Measurements from ENCODE around the gene CACNA1S. TPM values are rescaled to one million over a fixed set of nuclear protein-coding genes. Genes with fewer than 3 reads are reported as not detected.

CACNA1S gene
- total and polyA plus RNA-seq, 4 donors = 0.16 to 0.33 (median 0.21) TPM

DNA sequence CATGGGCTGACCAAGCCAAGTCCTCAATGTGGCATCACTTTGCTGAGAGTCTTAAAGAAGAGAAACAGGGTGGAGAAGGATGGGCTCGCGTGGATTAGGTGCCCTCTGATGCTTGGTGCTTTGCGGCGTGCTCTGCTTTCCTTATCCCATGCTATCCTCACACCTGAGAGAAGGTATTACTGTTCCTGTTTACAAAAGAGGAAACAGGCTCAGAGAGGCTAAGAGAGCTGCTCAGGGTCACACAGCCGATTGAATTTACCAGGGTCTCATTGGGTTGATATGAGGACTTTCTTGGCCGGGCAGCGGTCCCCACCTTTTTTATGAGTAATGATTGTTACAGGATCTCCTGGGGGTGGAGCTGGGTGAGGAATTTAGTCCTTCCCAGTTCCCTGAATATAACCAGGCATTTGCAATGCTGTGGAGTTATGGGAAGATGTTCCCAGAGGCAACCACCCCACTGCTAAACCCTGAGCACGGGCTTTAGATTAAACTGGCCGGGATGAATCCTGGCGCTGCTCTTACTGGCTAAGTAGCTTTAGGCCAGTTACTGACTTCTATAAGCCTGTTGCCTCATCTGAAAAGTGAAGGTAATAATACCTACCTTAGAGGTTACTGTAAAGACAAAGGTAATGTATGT, 10.2 kb upstream of the CACNA1S start:
- no peak overlapping the region for H3K27ac ChIP-seq (ENCODE audit: low read depth, low read length)
- WGBS (ENCODE audit: insufficient coverage) = 86% methylated on average over 6 of the region's 10 CpGs
- no peaks in the 10 kb centered on the region for H3K36me3 ChIP-seq (ENCODE audit: control insufficient read depth, insufficient read depth, low read length)
- peaks cover 3% of the 10 kb centered on the region for H3K27me3 ChIP-seq (ENCODE audit: control insufficient read depth, insufficient read depth, low read length)
- peaks cover 13% of the 10 kb centered on the region for H3K4me1 ChIP-seq (ENCODE audit: control insufficient read depth, insufficient read depth, low read length)
- H3K4me3 ChIP-seq (ENCODE audit: low read depth, low read length) = no peak overlapping the region
- no peaks in the 10 kb centered on the region for H3K9me3 ChIP-seq (ENCODE audit: control insufficient read depth, insufficient read depth, low read length)
- DNase-seq (ENCODE audit: low read depth in 4 of 6, low spot score in 6 of 6) = no peak

GRCh38 chr1:201119206-201120197, 7.3 kb upstream of the CACNA1S start:
- DNase-seq (ENCODE audit: low read depth in 4 of 6, low spot score in 6 of 6) = peak in 2 of 6 donors; percentile 63 to 69
- H3K4me3 ChIP-seq (ENCODE audit: low read depth, low read length) = no peak overlapping the region
- 26% methylated on average over 10 of the region's 14 CpGs for WGBS (ENCODE audit: insufficient coverage)

DNA sequence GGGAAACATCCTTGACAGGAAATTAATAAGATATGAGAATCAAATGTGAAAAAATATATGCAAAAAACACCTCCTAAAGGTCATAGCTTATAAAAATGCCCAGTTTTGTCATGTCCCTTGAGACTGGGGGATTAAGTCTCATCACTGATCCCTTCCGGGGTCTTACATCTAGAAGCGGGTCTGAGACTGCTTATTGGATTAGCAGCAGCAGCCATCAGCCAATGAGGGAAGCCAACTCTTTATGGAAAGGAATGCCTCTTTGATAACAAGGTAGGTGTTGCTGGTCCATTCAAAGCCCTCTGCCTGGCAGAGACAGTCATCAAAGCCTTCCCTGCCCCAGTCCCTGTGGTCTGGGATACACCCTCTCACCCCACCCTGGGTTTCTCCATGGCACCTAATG, 3.9 kb upstream of the CACNA1S start:
- H3K9me3 ChIP-seq (ENCODE audit: control insufficient read depth, insufficient read depth, low read length) = no peaks in the 10 kb centered on the region
- no peaks in the 10 kb centered on the region for H3K27me3 ChIP-seq (ENCODE audit: control insufficient read depth, insufficient read depth, low read length)
- H3K27ac ChIP-seq (ENCODE audit: low read depth, low read length) = no peak overlapping the region
- no peak for DNase-seq (ENCODE audit: low read depth in 4 of 6, low spot score in 6 of 6)
- H3K4me3 ChIP-seq (ENCODE audit: low read depth, low read length) = no peak overlapping the region
- H3K36me3 ChIP-seq (ENCODE audit: control insufficient read depth, insufficient read depth, low read length) = no peaks in the 10 kb centered on the region
- WGBS (ENCODE audit: insufficient coverage) = 73% methylated on average over 2 of the region's 2 CpGs
- H3K4me1 ChIP-seq (ENCODE audit: control insufficient read depth, insufficient read depth, low read length) = peaks cover 32% of the 10 kb centered on the region

More at GRCh38 chr1:201119206-201120197, 7.3 kb upstream of the CACNA1S start:
- Histone ChIP-seq H3K36me3 (ENCODE audit: control insufficient read depth, insufficient read depth, low read length) (no peaks in the 10 kb centered on the region), H3K27me3 (ENCODE audit: control insufficient read depth, insufficient read depth, low read length) (no peaks in the 10 kb centered on the region), H3K27ac (ENCODE audit: low read depth, low read length) (no peak overlapping the region), H3K4me1 (ENCODE audit: control insufficient read depth, insufficient read depth, low read length) (peaks cover 19% of the 10 kb centered on the region), H3K9me3 (ENCODE audit: control insufficient read depth, insufficient read depth, low read length) (no peaks in the 10 kb centered on the region)

- 95% methylated on average over 25 of the region's 25 CpGs for WGBS (ENCODE audit: insufficient coverage)
Measured at GRCh38 chr1:201115390-201115937, 3.2 kb upstream of the CACNA1S start.

DNA sequence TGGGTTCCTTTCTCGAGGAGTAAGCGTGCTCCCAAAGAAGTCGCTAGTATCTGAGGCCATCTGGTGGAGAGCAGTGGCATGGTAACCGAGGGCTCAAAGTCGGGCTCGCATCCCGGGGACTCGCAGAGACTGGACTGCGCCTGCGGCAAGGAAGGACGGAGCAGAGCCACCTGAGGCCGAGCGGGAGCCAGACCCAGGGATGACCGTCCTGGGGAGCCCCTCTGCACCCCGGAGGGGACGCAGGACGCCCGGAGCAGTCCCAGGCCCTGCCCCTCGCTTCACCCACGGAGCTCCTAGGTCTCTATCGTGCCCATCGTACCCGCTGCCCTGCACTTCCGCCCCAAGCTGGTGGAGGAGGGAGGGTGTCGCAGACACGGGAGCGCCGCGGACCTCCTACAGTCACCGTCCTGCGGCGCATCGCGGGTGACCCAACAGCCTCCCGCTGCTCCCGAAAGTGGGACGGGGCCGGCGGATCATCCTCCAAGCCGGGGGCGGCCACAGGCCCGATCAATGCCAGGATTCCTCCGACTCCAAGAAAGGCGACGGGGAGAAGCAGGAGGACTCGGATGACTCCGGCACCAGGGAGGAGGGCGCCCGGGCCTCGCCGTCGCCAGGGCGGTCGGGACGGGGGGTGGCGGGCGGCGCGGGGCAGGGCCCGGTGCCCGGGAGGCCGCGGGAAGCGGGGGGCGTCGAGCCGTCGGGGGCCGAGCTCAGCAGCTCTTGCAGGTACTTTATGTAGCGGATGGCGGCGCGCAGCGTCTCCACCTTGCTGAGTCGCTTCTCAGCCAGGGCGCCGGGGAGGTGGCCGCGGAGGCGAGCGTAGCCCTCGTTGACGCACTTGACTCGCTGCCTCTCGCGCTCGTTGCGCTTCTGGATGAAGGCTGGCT, 2.3 kb upstream of the CACNA1S start:
- Histone ChIP-seq H3K4me3 (ENCODE audit: low read depth, low read length) (peak overlapping the region; percentile 78), H3K9me3 (ENCODE audit: control insufficient read depth, insufficient read depth, low read length) (no peaks in the 10 kb centered on the region), H3K27ac (ENCODE audit: low read depth, low read length) (peak overlapping the region; percentile 73), H3K27me3 (ENCODE audit: control insufficient read depth, insufficient read depth, low read length) (no peaks in the 10 kb centered on the region), H3K4me1 (ENCODE audit: control insufficient read depth, insufficient read depth, low read length) (peaks cover 25% of the 10 kb centered on the region), H3K36me3 (ENCODE audit: control insufficient read depth, insufficient read depth, low read length) (no peaks in the 10 kb centered on the region)
- WGBS (ENCODE audit: insufficient coverage) = under 1% methylated on average over 88 of the region's 88 CpGs
- DNase-seq (ENCODE audit: low read depth in 4 of 6, low spot score in 6 of 6) = peak; percentile 90 to 98 (median 92)

More at GRCh38 chr1:201115390-201115937, 3.2 kb upstream of the CACNA1S start:
- H3K27me3 ChIP-seq (ENCODE audit: control insufficient read depth, insufficient read depth, low read length) = no peaks in the 10 kb centered on the region
- H3K9me3 ChIP-seq (ENCODE audit: control insufficient read depth, insufficient read depth, low read length) = no peaks in the 10 kb centered on the region
- H3K36me3 ChIP-seq (ENCODE audit: control insufficient read depth, insufficient read depth, low read length) = no peaks in the 10 kb centered on the region
- peaks cover 32% of the 10 kb centered on the region for H3K4me1 ChIP-seq (ENCODE audit: control insufficient read depth, insufficient read depth, low read length)
- DNase-seq (ENCODE audit: low read depth in 4 of 6, low spot score in 6 of 6) = no peak
- H3K4me3 ChIP-seq (ENCODE audit: low read depth, low read length) = no peak overlapping the region
- no peak overlapping the region for H3K27ac ChIP-seq (ENCODE audit: low read depth, low read length)

DNA sequence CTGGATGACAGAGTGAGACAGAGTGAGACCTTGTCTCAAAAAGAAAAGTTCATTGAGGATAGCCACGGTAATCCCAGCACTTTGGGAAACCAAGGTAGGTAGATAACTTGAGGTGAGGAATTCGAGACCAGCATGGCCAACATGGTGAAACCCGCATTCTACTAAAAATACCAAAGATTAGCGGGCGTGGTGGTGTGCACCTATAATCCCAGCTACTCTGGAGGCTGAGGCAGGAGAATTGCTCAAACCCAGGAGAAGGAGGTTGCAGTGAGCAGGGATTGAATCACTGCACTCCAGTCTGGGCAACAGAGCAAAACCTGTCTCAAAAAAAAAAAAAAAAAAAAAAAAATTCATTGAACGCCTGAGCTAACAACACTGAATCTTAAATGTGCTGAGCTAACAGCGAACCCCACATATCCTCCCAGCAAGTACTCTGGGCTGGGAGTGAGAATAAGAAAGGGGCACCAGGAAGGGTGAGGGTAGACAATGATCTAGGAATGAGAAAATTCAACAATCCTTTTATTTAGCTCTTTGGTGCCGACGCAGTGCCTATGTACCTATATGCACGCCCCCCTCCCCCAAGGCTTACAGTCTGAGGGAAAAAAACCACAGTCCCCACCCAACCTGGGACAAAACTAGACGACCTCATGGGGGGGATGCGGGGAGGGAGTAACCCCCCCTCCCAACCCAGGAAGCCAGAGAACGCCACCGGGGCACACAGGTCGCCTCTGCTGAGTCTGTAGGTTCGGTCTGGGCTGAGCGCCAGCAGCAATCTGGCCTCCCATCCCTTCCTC, 1.4 kb upstream of the CACNA1S start:
- Histone ChIP-seq H3K4me1 (ENCODE audit: control insufficient read depth, insufficient read depth, low read length) (peaks cover 30% of the 10 kb centered on the region), H3K9me3 (ENCODE audit: control insufficient read depth, insufficient read depth, low read length) (no peaks in the 10 kb centered on the region), H3K36me3 (ENCODE audit: control insufficient read depth, insufficient read depth, low read length) (no peaks in the 10 kb centered on the region), H3K27ac (ENCODE audit: low read depth, low read length) (no peak overlapping the region), H3K4me3 (ENCODE audit: low read depth, low read length) (peak overlapping the region; percentile 78), H3K27me3 (ENCODE audit: control insufficient read depth, insufficient read depth, low read length) (no peaks in the 10 kb centered on the region)
- no peak for DNase-seq (ENCODE audit: low read depth in 4 of 6, low spot score in 6 of 6)
- WGBS (ENCODE audit: insufficient coverage) = 17% methylated on average over 6 of the region's 17 CpGs

GRCh38 chr1:201112926-201113325, 700 bp upstream of the CACNA1S start:
- 100% methylated on average over 2 of the region's 3 CpGs for WGBS (ENCODE audit: insufficient coverage)
- H3K27ac ChIP-seq (ENCODE audit: low read depth, low read length) = no peak overlapping the region
- DNase-seq (ENCODE audit: low read depth in 4 of 6, low spot score in 6 of 6) = no peak
- no peaks in the 10 kb centered on the region for H3K9me3 ChIP-seq (ENCODE audit: control insufficient read depth, insufficient read depth, low read length)
- H3K4me3 ChIP-seq (ENCODE audit: low read depth, low read length) = no peak overlapping the region
- no peaks in the 10 kb centered on the region for H3K36me3 ChIP-seq (ENCODE audit: control insufficient read depth, insufficient read depth, low read length)
- no peaks in the 10 kb centered on the region for H3K27me3 ChIP-seq (ENCODE audit: control insufficient read depth, insufficient read depth, low read length)
- peaks cover 34% of the 10 kb centered on the region for H3K4me1 ChIP-seq (ENCODE audit: control insufficient read depth, insufficient read depth, low read length)

DNA sequence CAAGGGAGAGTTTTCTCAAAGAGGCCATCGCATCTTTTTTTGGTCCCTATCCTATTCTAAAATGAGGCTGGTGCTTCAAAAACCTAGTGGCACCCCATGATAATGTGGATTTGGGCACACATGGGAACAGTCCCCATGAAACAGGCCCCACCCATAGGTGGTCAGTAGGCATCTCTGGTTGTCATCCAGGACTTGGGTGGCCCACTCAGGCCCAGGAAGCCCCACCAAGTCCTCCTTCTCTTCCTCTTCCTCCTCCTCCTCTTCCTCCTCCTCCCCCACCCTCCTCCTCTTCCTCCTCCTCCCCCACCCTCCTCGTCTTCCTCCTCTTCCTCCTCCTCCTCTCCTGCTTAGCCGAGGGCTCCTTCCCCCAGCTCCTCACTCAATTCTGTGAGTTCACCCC, 554 bp downstream of the CACNA1S start:
- Histone ChIP-seq H3K27me3 (ENCODE audit: control insufficient read depth, insufficient read depth, low read length) (no peaks in the 10 kb centered on the region), H3K36me3 (ENCODE audit: control insufficient read depth, insufficient read depth, low read length) (no peaks in the 10 kb centered on the region), H3K4me3 (ENCODE audit: low read depth, low read length) (no peak overlapping the region), H3K27ac (ENCODE audit: low read depth, low read length) (no peak overlapping the region), H3K4me1 (ENCODE audit: control insufficient read depth, insufficient read depth, low read length) (peaks cover 34% of the 10 kb centered on the region), H3K9me3 (ENCODE audit: control insufficient read depth, insufficient read depth, low read length) (no peaks in the 10 kb centered on the region)
- 100% methylated on average over 1 of the region's 3 CpGs for WGBS (ENCODE audit: insufficient coverage)
- DNase-seq (ENCODE audit: low read depth in 4 of 6, low spot score in 6 of 6) = no peak

Data from spinal cord (tissue), 10 donors.